HG03280 (cell line): ENCODE data around the gene PARP11.

Experiments used
- ATAC-seq: cut with Tn5 transposase; IDR thresholded peaks from one replicate; pipeline ENCODE4 v1.9.1; 2021; ENCODE audit warnings: mild to moderate bottlenecking, moderate library complexity; ENCODE audit not compliant: unreplicated experiment

The PARP11 gene

DNA sequence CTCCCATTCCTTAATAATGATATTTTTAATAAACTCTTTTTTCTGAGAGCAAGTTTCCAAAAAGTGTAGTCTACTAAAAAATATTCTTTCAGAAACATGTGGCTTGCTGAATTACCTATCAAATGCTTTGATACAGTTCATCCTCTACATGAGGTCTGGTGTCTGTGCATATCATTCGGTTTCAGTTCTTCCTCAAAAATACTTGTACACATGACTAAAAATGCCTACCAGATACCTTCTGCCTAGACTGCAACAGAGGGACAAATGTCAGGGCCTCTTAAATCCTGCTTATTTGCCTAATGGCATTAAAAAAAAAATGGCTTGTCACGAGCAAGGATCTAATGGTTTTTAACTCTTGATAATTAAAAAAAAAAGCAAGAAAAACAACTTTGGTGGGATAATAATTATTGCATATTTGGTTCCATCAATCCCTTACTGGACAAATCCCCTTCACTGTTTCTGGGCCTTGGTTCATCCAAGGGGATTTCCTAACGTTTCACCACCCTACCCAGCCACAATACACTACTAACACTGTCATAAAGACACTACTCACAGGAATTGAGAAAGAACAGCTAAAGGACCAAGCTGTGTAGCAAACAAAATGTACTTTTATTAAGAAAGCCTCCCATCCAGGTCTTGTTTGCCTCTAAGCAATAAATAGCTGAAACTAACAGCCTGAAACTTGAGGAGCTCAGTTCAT is 45.7 kb downstream of the PARP11 start:
- ATAC-seq, result no peak

DNA sequence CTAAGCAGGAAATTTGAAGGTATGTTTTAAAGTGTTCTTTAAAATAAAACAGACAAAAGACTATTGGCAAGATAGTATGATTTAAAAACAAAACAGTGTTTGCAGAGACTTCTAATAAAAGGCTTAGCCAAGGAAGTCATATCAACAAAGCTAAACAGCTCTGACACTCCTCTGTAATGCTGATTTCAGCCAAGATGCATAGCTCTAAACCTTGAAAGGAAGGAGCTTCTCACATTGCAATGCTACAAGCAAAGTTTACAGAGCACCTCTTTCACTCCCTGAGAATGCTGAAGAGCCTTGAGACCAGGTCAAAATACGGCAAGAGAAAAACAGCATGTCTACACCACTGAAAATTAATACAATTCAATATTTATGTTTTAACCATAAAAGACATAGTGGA is 51.8 kb downstream of the PARP11 start:
- no peak for ATAC-seq

DNA sequence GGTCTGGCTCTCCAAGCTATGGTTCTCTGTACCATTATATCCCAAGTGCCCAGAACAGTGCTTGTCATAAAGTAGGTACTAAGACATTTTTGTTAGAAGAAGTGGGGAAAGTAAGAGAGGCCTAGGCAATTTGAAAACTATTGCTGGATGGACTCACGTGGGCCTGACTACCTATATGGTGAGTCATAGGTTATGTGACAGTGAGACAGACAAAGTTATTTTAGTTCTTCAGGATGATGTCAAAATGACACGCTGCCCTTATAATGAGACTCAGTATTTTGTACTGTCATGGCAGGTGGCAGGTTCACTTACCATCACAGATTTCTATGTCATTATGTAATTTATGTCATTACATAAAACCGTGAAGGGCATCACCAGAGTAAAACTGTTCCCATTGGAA is 53.1 kb downstream of the PARP11 start:
- ATAC-seq, result no peak

- ATAC-seq, result no peak
These were observed 56.9 kb downstream of the PARP11 start for GRCh38 chr12:3816266-3816665.

- no peak for ATAC-seq
These were observed 58.0 kb downstream of the PARP11 start for GRCh38 chr12:3815094-3815766.

GRCh38 chr12:3810540-3810939 is 62.7 kb downstream of the PARP11 start:
- ATAC-seq, result no peak

GRCh38 chr12:3810016-3810370 is 63.2 kb downstream of the PARP11 start:
- ATAC-seq, result no peak

DNA sequence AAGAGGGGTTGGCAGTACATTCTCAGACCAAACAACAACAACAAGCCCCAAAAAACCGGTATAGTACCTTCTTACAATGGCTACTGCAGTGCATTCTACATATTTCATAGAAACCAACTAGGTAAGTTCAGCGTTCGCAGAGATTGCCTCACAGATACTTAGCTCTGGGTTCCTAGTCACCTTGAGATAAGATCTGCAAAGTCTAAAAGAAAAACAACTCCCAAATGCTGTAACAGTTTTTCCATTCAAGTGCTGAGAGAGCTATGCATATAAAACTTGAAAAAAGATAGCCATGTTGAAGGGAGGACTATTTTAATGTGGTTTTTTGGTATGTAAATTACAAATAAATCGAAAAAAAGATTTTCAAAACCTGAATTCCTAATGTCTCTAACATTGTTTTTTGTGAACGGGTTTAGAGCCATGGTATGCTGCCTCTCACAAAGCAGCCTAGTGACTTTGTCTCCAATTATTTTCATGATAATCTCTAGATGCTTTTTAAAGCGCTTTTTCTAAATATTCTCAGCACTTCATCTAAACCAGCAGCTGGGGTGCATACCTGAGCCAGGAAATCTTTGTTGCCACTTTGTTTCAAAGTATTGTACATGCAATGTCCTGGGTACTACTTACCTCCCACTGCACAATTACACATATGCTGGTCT is 63.7 kb downstream of the PARP11 start:
- no peak for ATAC-seq

DNA sequence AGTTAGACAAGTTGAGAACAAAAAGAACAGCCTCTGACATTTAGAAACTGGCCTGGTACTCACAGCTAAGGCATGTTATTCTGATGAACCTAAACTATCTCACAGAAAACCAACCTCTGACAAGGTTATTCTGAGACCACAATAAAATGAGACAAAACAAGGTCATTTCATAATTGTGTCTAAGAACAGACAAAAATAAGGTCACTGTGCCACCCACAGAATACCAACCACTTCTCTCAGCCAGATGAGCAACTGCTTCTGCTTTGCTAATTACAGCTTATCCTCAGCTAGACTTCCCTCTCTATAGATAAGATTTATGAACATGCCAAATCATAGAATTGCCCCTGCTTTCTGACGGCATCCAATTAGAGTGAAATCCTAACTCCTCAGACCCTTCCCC is 68.1 kb downstream of the PARP11 start:
- ATAC-seq, result no peak

DNA sequence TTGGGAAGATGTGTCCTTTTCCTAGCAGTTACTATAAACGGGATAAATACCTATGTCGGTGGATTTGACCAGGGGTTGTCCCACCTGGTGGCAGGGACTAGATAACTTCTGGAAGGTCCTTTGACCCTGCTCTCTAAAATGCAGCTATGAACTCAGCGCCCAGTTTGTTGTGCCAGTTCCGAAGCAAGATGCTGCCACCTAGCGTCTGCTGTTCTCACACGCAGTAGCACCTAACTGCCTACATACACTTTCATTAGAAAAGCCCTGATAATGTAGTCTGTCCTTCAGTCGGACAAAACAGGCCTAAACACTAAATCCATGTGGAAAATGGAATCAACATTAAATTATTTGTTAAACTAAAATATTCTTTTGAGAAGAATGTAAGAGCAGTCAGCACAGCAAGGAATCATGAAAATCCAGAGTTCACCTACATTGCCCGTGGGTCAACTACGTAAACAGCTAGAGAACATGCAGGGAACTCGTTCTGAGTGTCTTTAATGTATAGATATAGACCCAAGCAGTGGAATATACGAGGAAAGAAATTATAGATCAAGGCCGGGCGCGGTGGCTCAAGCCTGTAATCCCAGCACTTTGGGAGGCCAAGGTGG is 69.2 kb downstream of the PARP11 start:
- ATAC-seq, result no peak

- ATAC-seq, result no peak
These were observed 70.5 kb downstream of the PARP11 start for GRCh38 chr12:3802721-3803120.

- no peak for ATAC-seq
These were observed 75.6 kb downstream of the PARP11 start for GRCh38 chr12:3797531-3798048.

GRCh38 chr12:3795492-3796133 is 77.6 kb downstream of the PARP11 start:
- no peak for ATAC-seq

GRCh38 chr12:3795066-3795465 is 78.1 kb downstream of the PARP11 start:
- ATAC-seq, result no peak

DNA sequence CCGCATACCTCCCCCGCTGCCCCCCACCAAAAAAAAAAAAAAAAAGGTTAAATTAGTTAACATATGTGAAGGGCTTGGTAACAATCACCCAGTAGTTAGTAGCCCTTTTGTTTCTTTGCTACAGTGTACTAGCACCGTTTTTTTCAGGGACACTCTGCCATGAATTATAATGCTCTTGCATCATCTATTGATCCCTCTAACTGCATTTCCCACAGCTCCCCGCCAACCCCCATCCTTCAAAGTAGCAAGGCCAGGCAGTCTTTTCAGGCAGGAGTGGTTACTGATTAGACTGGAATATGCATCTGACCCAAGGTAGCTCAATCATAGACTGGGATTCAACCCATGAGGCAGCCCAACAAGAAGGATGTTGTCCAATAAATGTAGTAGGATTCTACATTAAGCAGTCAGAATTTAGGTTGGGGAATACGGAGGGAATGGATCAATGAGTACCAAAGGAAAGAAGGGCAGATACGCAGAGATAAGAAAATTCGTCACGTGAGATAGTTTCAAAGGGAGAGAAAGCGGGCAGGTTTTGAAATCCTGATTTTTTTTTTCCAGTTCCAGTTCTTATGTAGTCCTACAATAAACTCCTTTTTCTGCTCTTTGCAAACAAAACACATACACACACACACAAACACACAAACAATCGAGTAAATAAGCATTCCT is 80.4 kb downstream of the PARP11 start:
- ATAC-seq, result no peak

DNA sequence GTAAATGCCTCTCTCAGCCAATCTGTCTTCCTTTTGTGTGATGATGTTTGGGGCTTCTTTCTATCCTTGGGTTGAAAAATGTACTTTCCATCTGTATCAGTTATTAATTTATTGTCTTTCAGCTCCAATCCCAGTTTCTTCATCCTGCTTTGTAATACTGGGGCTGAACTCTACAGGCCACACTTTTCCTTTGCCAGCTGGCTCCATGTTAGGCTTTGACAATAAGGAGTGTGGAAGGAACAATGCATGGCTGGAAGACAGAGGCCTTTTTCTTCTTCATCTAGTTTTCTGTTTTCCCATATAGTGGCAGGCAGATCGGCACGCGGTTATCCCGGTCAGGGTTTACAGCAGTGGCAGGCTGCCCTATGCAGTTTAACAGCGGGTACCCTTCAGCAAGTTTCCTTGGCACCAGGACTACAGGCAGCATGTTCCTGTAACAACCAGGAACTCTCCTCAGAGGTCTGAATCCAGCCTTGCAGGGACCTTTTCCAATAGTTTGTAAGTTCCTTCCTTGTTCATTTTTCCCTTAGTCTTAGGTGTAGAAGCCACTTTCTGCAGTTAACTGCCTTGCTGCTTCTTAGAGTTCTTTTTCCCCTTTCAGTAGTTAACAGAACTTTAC is 81.8 kb downstream of the PARP11 start:
- no peak for ATAC-seq

DNA sequence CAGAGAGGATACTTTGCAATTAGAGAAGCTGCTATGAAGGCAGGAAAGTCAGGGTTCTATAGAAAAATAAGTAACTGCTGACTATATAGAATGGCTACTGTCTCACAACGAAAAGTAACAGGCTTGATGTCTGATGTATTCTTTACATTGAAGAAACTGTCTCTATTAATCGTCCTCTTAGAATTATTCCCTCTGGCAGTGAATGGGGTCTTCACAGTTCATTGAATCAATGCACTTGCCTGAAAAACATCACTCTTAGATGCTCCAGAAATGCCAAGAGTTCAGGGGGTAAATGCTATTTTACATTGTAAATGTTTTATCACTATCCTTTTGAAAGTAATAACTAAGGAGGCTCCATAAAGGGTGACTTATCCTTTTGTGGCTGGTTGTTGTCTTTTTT is 82.6 kb downstream of the PARP11 start:
- no peak for ATAC-seq

- no peak for ATAC-seq
These were observed 83.4 kb downstream of the PARP11 start for GRCh38 chr12:3789838-3790237.

GRCh38 chr12:3777206-3777809 is 95.9 kb downstream of the PARP11 start:
- no peak for ATAC-seq
